HepG2 (cell line): Measurements from ENCODE around the gene NRBF2. TPM values are rescaled to one million over a fixed set of nuclear protein-coding genes. Genes with fewer than 3 reads are reported as not detected.

Source experiments
- ERF ChIP-seq: IDR thresholded peaks from 2 replicates; pipeline ENCODE4 v1.6.1; 2018; ENCODE audit warnings: missing biosample characterization, missing genetic modification reagents
- HDAC1 ChIP-seq: sonication (generic); formaldehyde crosslinking; IDR thresholded peaks from 2 replicates; pipeline ENCODE4 v1.5.1; 2020; ENCODE audit warnings: mild to moderate bottlenecking, missing genetic modification reagents
- HMG20B ChIP-seq: conservative IDR thresholded peaks from 2 replicates; pipeline ENCODE4 v1.6.1; 2016; ENCODE audit warnings: missing genetic modification reagents, missing compliant biosample characterization
- HNF4A ChIP-seq: sonication (generic); formaldehyde crosslinking; IDR thresholded peaks from 2 replicates; pipeline ENCODE4 v1.4.0; 2020; ENCODE audit warnings: missing genetic modification reagents
- HOMEZ ChIP-seq: IDR thresholded peaks from 2 replicates; pipeline ENCODE4 v1.6.1; 2016; ENCODE audit warnings: low read depth
- HOXA5 ChIP-seq: sonication (generic); formaldehyde crosslinking; IDR thresholded peaks from 2 replicates; pipeline ENCODE4 v1.4.0; 2020; ENCODE audit warnings: missing genetic modification reagents
- KDM1A ChIP-seq: IDR thresholded peaks from 2 replicates; pipeline ENCODE4 v1.6.1; 2016; ENCODE audit warnings: missing compliant biosample characterization
- KDM4B ChIP-seq: sonication (generic); formaldehyde crosslinking; IDR thresholded peaks from 2 replicates; pipeline ENCODE4 v1.4.0; 2020; ENCODE audit warnings: missing genetic modification reagents
- NFATC3 ChIP-seq: sonication (generic); formaldehyde crosslinking; IDR thresholded peaks from 2 replicates; pipeline ENCODE4 v1.5.1; 2020; ENCODE audit warnings: mild to moderate bottlenecking, missing genetic modification reagents
- NR0B2 ChIP-seq: sonication (generic); formaldehyde crosslinking; IDR thresholded peaks from 2 replicates; pipeline ENCODE4 v1.4.0; 2020; ENCODE audit warnings: mild to moderate bottlenecking, missing genetic modification reagents
- RXRB ChIP-seq: IDR thresholded peaks from 2 replicates; pipeline ENCODE4 v1.6.1; 2016; ENCODE audit warnings: borderline replicate concordance, missing genetic modification reagents, missing compliant biosample characterization
- TEAD3 ChIP-seq: optimal IDR thresholded peaks from 2 replicates; pipeline ENCODE3; 2016; ENCODE audit warnings: borderline replicate concordance
- ZFP1 ChIP-seq: IDR thresholded peaks from 2 replicates; pipeline ENCODE4 v1.6.1; 2016
- ZMYM4 ChIP-seq: sonication (generic); formaldehyde crosslinking; IDR thresholded peaks from 2 replicates; pipeline ENCODE4 v1.8.1; 2023; ENCODE audit warnings: mild to moderate bottlenecking, missing genetic modification reagents
- ZNF12 ChIP-seq: sonication (generic); formaldehyde crosslinking; IDR thresholded peaks from 2 replicates; pipeline ENCODE4 v1.5.0; 2020; ENCODE audit warnings: missing genetic modification reagents
- ZNF142 ChIP-seq: sonication (generic); formaldehyde crosslinking; IDR thresholded peaks from 2 replicates; pipeline ENCODE4 v1.4.0; 2020; ENCODE audit warnings: missing genetic modification reagents
- ZNF205 ChIP-seq: IDR thresholded peaks from 2 replicates; pipeline ENCODE4 v1.6.1; 2018; ENCODE audit warnings: missing biosample characterization, missing genetic modification reagents
- ZNF644 ChIP-seq: IDR thresholded peaks from 2 replicates; pipeline ENCODE4 v1.6.1; 2016; ENCODE audit warnings: low read depth
- ZNF800 ChIP-seq: sonication (generic); formaldehyde crosslinking; IDR thresholded peaks from 2 replicates; pipeline ENCODE4 v1.4.0; 2020; ENCODE audit warnings: missing genetic modification reagents
- ZNF879 ChIP-seq: sonication (generic); formaldehyde crosslinking; IDR thresholded peaks from 2 replicates; pipeline ENCODE4 v1.8.1; 2023; ENCODE audit warnings: missing genetic modification reagents
- polyA plus RNA-seq, 8 experiments: library from polyadenylated mRNA; depleted of rRNA in 3 of 8; stranded (reverse) in 7 of 8; unstranded in 1 of 8; fragments of >200 nt; fragmentation: Illumina TruSeq in 4 of 8; extraction: Trizol in 4 of 8; gene quantifications; 2 replicates each; pipeline versions ENCODE4 v1.2.1 to v1.2.3, GENCODE V29; 2011 to 2016; ENCODE audit warnings: low read depth in 4 of 8, missing spikeins in 1 of 8, mixed read lengths in 1 of 8; ENCODE audit not compliant: insufficient read depth in 1 of 8
- total RNA-seq, 5 experiments: library from RNA; depleted of rRNA; stranded (reverse); fragments of >200 nt; fragmentation: Illumina TruSeq; extraction: Trizol; gene quantifications; 2 replicates each; pipeline ENCODE4 v1.2.3, GENCODE V29; 2016; ENCODE audit warnings: low read depth in 1 of 5

The NRBF2 gene
- total and polyA plus RNA-seq, 2 of the 13 experiments (the other 11 are each of a cell fraction or from before 2014, with no cell fraction given) = 20.0 to 28.4 TPM

- TF ChIP-seq HNF4A (CRISPR knock-in tag) (peak; percentile 57; the same call in 1 of the 2 replicates), HOXA5 (CRISPR knock-in tag) (0 out of 2 replicates have a peak, but pooled peaks have one; percentile 48), ZNF800 (CRISPR knock-in tag) (no peak), ZNF205 (CRISPR knock-in tag) (0 out of 2 replicates have a peak, but pooled peaks have one; percentile 44), HDAC1 (CRISPR knock-in tag) (no peak), HOMEZ (CRISPR knock-in tag) (peak; percentile 86), ZFP1 (CRISPR knock-in tag) (peak; percentile 72; the same call in 1 of the 2 replicates), TEAD3 (CRISPR knock-in tag) (peak; percentile 78), NR0B2 (no peak), ZMYM4 (CRISPR knock-in tag) (peak; percentile 28; the same call in 1 of the 2 replicates), ZNF142 (CRISPR knock-in tag) (no peak), ZNF644 (CRISPR knock-in tag) (peak; percentile 99), KDM4B (peak; percentile 97), ZNF879 (CRISPR knock-in tag) (no peak), ERF (CRISPR knock-in tag) (peak; percentile 64; the same call in 1 of the 2 replicates), NFATC3 (CRISPR knock-in tag) (no peak), RXRB (CRISPR knock-in tag) (peak; percentile 82), ZNF12 (CRISPR knock-in tag) (peak; percentile 85), HMG20B (CRISPR knock-in tag) (0 out of 2 replicates have a peak, but pooled peaks have one; percentile 50), KDM1A (CRISPR knock-in tag) (peak; percentile 83; the same call in 1 of the 2 replicates)
These were observed 18.9 kb upstream of the NRBF2 start (continued) for GRCh38 chr10:63114031-63114814.
